ENCODE measurements around the gene PPP6C. TPM values are rescaled to one million over a fixed set of nuclear protein-coding genes. Genes with fewer than 3 reads are reported as not detected.

The PPP6C gene
- total RNA-seq, 2 experiments from 2014 or later, result 56.4 to 57.6 TPM

DNA sequence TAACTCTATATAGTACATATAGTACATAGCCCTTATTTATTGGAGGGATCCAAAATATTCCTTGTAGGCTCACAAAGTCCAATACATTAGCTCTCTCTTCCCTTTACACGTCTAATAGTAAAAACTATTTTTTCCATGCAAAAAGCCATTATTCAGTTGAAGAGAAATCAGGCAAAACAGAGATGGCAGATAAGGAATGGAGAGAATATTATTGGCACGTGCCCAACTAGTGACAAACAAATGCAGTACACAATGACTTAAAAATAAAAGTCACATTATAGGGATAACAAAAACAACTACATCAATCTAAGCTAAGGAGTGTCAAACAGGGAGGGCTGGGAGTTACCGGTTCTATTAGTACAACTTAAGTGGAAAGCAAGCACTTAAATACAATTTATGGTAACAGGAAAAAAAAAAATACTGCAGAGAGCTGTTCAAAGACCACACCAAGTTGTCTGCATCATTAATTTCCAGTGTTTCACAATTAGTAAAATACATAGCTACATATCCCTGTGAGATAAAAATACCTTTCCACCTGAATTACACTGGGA, 42.1 kb downstream of the PPP6C start:
- Mint-ChIP-seq H3K36me3 (ENCODE audit: low read depth) (peaks cover 26% of the 10 kb centered on the region), H3K27me3 (no peaks in the 10 kb centered on the region), H3K4me1 (peaks cover 22% of the 10 kb centered on the region), H3K9me3 (no peaks in the 10 kb centered on the region), H3K27ac (no peak overlapping the region), H3K4me3 (no peak overlapping the region)
- DNase-seq, result no peak
- ChIA-PET POLR2A (interaction anchor here (0.9 kb wide), 1 partner anchor 286 kb away, joined by 3 read pairs; the partner anchor contains the start of gene RPL35), CTCF (interaction anchor here (0.6 to 1.2 kb wide), 5 partner anchors 21 to 377 kb away, joined by 3 to 4 read pairs (median 4); partner anchors contain the start of genes NR6A1 and WDR38)

DNA sequence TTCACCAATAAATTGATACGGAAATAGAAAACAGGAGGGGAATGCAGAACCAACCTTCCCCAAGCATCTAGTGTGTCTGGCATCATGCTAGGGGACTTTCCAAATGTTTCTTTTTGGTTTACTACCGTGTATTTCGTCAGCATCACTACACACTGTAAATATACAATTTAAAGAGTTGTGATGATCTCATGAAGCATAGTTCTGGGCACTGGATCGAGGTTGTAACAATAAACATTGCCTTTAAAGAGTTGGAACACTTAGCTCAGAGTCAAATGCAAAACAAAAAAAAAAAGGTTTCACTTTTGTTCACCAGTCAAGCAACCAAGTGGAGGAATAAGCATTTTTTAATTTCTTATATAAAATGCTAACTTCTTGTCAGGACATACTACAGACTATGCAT, 43.4 kb downstream of the PPP6C start:
- CTCF ChIA-PET, result interaction anchor here (1.1 kb wide), 1 partner anchor 20 kb away, joined by 4 read pairs; no protein-coding TSS in a partner anchor
- H3K36me3 Mint-ChIP-seq (ENCODE audit: low read depth), result peaks cover 20% of the 10 kb centered on the region
- POLR2A ChIA-PET, result interaction anchor here (0.8 kb wide), 1 partner anchor 205 kb away, joined by 3 read pairs; no protein-coding TSS in a partner anchor
- H3K9me3 Mint-ChIP-seq, result no peaks in the 10 kb centered on the region
- no peak for DNase-seq
- H3K27ac Mint-ChIP-seq, result no peak overlapping the region
- no peaks in the 10 kb centered on the region for H3K27me3 Mint-ChIP-seq
- peaks cover 34% of the 10 kb centered on the region for H3K4me1 Mint-ChIP-seq
- H3K4me3 Mint-ChIP-seq, result no peak overlapping the region

DNA sequence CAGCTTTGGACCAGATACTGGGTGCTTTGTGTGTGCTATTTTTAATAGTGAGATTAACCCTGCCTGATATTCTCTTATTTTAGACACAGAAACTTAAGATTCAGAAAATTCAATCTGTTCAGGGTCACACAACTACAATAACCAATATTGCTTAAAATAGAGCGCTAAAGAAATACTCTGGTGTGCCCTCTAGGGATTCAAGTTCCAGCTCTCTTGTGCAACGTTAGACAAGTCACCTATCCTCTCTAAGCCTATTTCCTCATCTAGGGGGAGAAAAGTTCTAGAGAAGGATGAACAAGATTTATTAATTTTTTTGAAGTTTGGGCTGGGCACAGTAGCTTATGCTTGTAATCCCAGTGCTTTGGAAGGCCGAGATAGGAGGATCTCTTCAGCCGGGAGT, 44.2 kb downstream of the PPP6C start:
- H3K4me1 Mint-ChIP-seq, result peaks cover 36% of the 10 kb centered on the region
- H3K9me3 Mint-ChIP-seq, result no peaks in the 10 kb centered on the region
- H3K36me3 Mint-ChIP-seq (ENCODE audit: low read depth), result peaks cover 12% of the 10 kb centered on the region
- H3K4me3 Mint-ChIP-seq, result no peak overlapping the region
- CTCF ChIA-PET, result no interaction called here
- no peaks in the 10 kb centered on the region for H3K27me3 Mint-ChIP-seq
- POLR2A ChIA-PET, result no interaction called here
- DNase-seq, result no peak
- H3K27ac Mint-ChIP-seq, result no peak overlapping the region

DNA sequence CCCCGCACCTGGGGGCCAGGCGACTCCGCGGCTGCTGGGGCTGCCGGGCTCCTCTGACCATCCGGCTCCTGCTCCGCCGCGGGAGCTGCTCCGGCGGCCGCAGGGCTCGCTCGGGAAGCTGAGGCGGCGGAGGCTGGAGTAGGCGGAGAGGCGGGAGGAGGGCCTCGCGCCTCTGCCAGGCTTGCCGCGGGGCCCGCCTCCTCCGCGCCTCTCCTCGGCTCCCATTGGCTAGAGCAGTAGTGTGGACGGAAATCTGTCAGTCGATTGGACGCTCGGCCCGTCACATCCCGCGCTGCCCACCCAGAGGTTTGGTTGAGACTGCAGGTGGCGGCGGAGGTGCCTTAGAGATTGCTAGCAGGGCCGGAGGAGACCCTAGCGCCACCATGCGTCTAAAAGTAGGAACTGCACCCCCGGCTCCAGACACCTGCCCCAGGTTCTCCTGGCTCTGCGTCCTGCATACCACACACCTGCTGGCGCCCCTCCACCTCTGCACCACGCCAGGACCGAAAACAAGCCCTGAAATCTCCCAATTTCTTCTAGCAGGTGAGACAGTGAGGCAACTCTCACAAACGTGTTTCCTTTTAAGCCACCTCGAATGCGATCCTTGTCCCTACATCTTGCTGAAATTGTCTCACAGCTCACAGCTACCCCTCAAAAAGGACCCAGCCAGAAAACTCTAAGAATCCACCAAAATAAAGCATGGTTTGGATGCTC, 46.1 kb downstream of the PPP6C start, which contains the start of gene SCAI:
Gene SCAI (minus strand): TSS at position 152 of the 714 bp plus-strand sequence. CDS start 91 bp downstream, at position 61.
- Mint-ChIP-seq H3K4me1 (peaks cover 35% of the 10 kb centered on the region), H3K9me3 (no peaks in the 10 kb centered on the region), H3K27me3 (no peaks in the 10 kb centered on the region), H3K4me3 (peak within 1 kb of the TSS; percentile 89), H3K36me3 (ENCODE audit: low read depth) (peaks cover 16% of the 10 kb centered on the region), H3K27ac (peak within 1 kb of the TSS; percentile 38)
- CTCF ChIA-PET, result interaction anchor here (0.5 to 3.3 kb wide), 15 partner anchors 17 to 424 kb away, joined by 3 to 24 read pairs (median 3); partner anchors contain the start of genes GOLGA1, RPL35 and WDR38
- DNase-seq, result peak; percentile 99
- POLR2A ChIA-PET, result interaction anchor here (0.7 to 3.0 kb wide), 8 partner anchors 10 to 283 kb away, joined by 3 to 17 read pairs (median 4); partner anchors contain the start of genes ARPC5L, GOLGA1, HSPA5 and RPL35

DNA sequence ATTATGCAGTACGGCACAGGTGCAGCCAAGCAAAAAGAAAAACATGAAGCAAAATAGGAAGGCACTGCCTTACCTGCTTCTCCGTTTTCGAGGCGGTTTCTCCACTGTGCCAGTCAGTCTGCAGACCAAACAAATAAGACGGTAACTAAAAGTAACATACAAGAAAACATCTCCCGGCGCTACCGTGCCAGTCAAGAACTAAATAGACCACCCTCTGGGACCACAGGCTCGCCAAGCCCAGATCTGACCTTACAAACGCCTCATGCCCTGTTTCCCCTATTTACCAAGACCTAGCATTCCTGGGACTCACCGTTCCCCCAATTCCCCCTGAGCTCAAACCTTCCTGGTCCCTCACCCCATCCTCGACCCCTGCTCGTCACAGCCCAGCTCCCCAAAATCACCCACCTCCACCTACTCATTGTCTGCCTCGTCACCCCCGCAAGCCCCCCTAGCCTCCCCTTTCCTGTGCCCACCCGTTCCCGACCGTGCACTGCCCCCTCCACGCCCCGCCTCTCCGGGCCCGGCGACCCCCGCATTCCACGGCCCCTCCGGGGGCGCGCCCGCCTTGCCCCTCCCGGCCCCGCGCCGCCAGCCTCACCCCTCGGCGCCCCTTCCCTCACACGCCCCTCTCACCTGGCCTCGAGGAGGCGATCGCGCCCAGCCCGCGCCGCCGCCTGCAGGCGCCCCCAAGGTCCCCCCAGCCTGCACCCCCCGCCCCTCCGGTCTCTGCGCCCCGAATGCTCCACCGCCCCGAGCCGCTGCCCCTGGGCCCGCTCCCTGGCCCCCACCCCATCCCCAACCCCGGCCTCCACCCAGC, 46.8 kb downstream of the PPP6C start:
- peak; percentile 17 for DNase-seq
- no peaks in the 10 kb centered on the region for H3K9me3 Mint-ChIP-seq
- H3K4me3 Mint-ChIP-seq, result peak overlapping the region; percentile 89
- peak overlapping the region; percentile 38 for H3K27ac Mint-ChIP-seq
- H3K27me3 Mint-ChIP-seq, result no peaks in the 10 kb centered on the region
- peaks cover 35% of the 10 kb centered on the region for H3K4me1 Mint-ChIP-seq
- peaks cover 16% of the 10 kb centered on the region for H3K36me3 Mint-ChIP-seq (ENCODE audit: low read depth)
- ChIA-PET POLR2A (interaction anchor here (0.6 to 3.0 kb wide), 14 partner anchors 8 to 282 kb away, joined by 3 to 17 read pairs (median 4); partner anchors contain the start of genes ARPC5L, GOLGA1, HSPA5 and RPL35), CTCF (interaction anchor here (0.5 to 3.3 kb wide), 13 partner anchors 16 to 425 kb away, joined by 3 to 24 read pairs (median 3); partner anchors contain the start of genes GOLGA1, NR6A1, RPL35 and WDR38)

- POLR2A ChIA-PET, result interaction anchor here (1.1 to 3.0 kb wide), 6 partner anchors 9 to 281 kb away, joined by 3 to 17 read pairs (median 4); partner anchors contain the start of gene GOLGA1
- CTCF ChIA-PET, result interaction anchor here (0.6 to 3.3 kb wide), 5 partner anchors 15 to 371 kb away, joined by 3 to 24 read pairs (median 8); partner anchors contain the start of genes NR6A1 and WDR38
- H3K9me3 Mint-ChIP-seq, result no peaks in the 10 kb centered on the region
- peaks cover 32% of the 10 kb centered on the region for H3K4me1 Mint-ChIP-seq
- no peak for DNase-seq
- no peaks in the 10 kb centered on the region for H3K27me3 Mint-ChIP-seq
- no peak overlapping the region for H3K27ac Mint-ChIP-seq
- H3K36me3 Mint-ChIP-seq (ENCODE audit: low read depth), result peaks cover 14% of the 10 kb centered on the region
- H3K4me3 Mint-ChIP-seq, result peak overlapping the region; percentile 89
These were observed 47.9 kb downstream of the PPP6C start for GRCh38 chr9:125141751-125142150.

DNA sequence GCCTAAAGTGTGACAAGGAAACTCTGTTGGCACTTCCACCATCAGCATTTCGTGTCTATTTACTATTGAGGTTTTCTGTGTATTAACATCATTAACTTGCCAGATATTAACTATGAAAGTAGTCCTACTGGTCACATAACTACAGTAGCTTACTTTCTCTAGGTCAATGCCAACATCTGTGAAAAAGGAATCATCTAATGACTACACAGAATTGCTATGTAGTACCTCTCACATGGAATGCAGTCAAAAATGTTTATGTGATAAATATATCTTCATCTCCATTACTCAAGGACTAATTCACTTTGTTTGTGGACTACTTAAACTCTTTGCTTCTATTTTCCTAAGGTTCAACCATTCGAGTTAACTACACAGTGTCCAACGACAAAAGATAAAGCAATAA, 48.4 kb downstream of the PPP6C start:
- Mint-ChIP-seq H3K4me1 (peaks cover 30% of the 10 kb centered on the region), H3K9me3 (no peaks in the 10 kb centered on the region), H3K36me3 (ENCODE audit: low read depth) (peaks cover 14% of the 10 kb centered on the region), H3K27me3 (no peaks in the 10 kb centered on the region), H3K4me3 (no peak overlapping the region), H3K27ac (no peak overlapping the region)
- CTCF ChIA-PET, result interaction anchor here (3.3 kb wide), 2 partner anchors 15 to 288 kb away, joined by 17 to 24 read pairs; partner anchors contain the start of gene WDR38
- POLR2A ChIA-PET, result interaction anchor here (1.2 to 3.0 kb wide), 4 partner anchors 9 to 271 kb away, joined by 3 to 17 read pairs (median 4); partner anchors contain the start of gene GOLGA1
- no peak for DNase-seq

GRCh38 chr9:125140576-125140975, 49.0 kb downstream of the PPP6C start:
- ChIA-PET POLR2A (interaction anchor here (1.2 kb wide), 1 partner anchor 271 kb away, joined by 3 read pairs; no protein-coding TSS in a partner anchor), CTCF (interaction anchor here (0.7 to 1.1 kb wide), 2 partner anchors 236 to 287 kb away, joined by 3 read pairs; partner anchors contain the start of gene WDR38)
- Mint-ChIP-seq H3K4me3 (no peak overlapping the region), H3K4me1 (peaks cover 27% of the 10 kb centered on the region), H3K9me3 (no peaks in the 10 kb centered on the region), H3K27ac (no peak overlapping the region), H3K36me3 (ENCODE audit: low read depth) (peaks cover 14% of the 10 kb centered on the region), H3K27me3 (no peaks in the 10 kb centered on the region)
- no peak for DNase-seq

- peaks cover 30% of the 10 kb centered on the region for H3K4me1 Mint-ChIP-seq
- H3K27ac Mint-ChIP-seq, result no peak overlapping the region
- no peaks in the 10 kb centered on the region for H3K27me3 Mint-ChIP-seq
- ChIA-PET POLR2A (no interaction called here), CTCF (no interaction called here)
- H3K9me3 Mint-ChIP-seq, result peaks cover 7% of the 10 kb centered on the region
- peaks cover 22% of the 10 kb centered on the region for H3K36me3 Mint-ChIP-seq (ENCODE audit: low read depth)
- no peak for DNase-seq
- no peak overlapping the region for H3K4me3 Mint-ChIP-seq
These were observed 52.4 kb downstream of the PPP6C start for GRCh38 chr9:125137200-125137599.

- no peak overlapping the region for H3K4me3 Mint-ChIP-seq
- H3K27me3 Mint-ChIP-seq, result no peaks in the 10 kb centered on the region
- H3K9me3 Mint-ChIP-seq, result peaks cover 7% of the 10 kb centered on the region
- H3K27ac Mint-ChIP-seq, result no peak overlapping the region
- POLR2A ChIA-PET, result no interaction called here
- peaks cover 22% of the 10 kb centered on the region for H3K36me3 Mint-ChIP-seq (ENCODE audit: low read depth)
- CTCF ChIA-PET, result no interaction called here
- H3K4me1 Mint-ChIP-seq, result peaks cover 19% of the 10 kb centered on the region
- DNase-seq, result no peak
These were observed 54.6 kb downstream of the PPP6C start for GRCh38 chr9:125134976-125135375.

- peaks cover 11% of the 10 kb centered on the region for H3K36me3 Mint-ChIP-seq (ENCODE audit: low read depth)
- H3K27ac Mint-ChIP-seq, result peak overlapping the region; percentile 15
- ChIA-PET CTCF (no interaction called here), POLR2A (interaction anchor here (1.6 kb wide), 1 partner anchor 9 kb away, joined by 4 read pairs; no protein-coding TSS in a partner anchor)
- H3K27me3 Mint-ChIP-seq, result no peaks in the 10 kb centered on the region
- no peak overlapping the region for H3K4me3 Mint-ChIP-seq
- no peak for DNase-seq
- H3K9me3 Mint-ChIP-seq, result peaks cover 7% of the 10 kb centered on the region
- peaks cover 14% of the 10 kb centered on the region for H3K4me1 Mint-ChIP-seq
These were observed 55.9 kb downstream of the PPP6C start for GRCh38 chr9:125133403-125134329.

Data from activated CD4-positive, alpha-beta memory T cell treated with anti-CD3 and anti-CD28 coated beads, Interleukin-2, amount 10 ng/mL, durations not matched to agents 7 days and 5 days (primary cell).